ENCODE results near the gene PNP. TPM values are rescaled to one million over a fixed set of nuclear protein-coding genes. Genes with fewer than 3 reads are reported as not detected.

Gene PNP
- total and polyA plus RNA-seq, 2 donors (not counting 3 experiments of a cell fraction or from before 2014, with no cell fraction given) = 245 to 271 TPM

- Histone ChIP-seq H3K27me3 (ENCODE audit: control insufficient read depth in 2 of 2, insufficient read depth in 2 of 2, low read length in 2 of 2) (no peaks in the 10 kb centered on the region), H3K4me1 (ENCODE audit: control insufficient read depth, extremely low read depth, insufficient read depth, low read length) (peaks cover 31% of the 10 kb centered on the region), H3K27ac (ENCODE audit: insufficient read depth, low read depth, low read length) (no peak overlapping the region), H3K4me3 (replicated peaks in 1 of 3; ENCODE audit: insufficient read depth in 1 of 3, low read depth in 1 of 3, low read length in 3 of 3) (no peak overlapping the region), H3K79me2 (ENCODE audit: control insufficient read depth, insufficient read depth, low read length) (peaks cover 43% of the 10 kb centered on the region), H3K9ac (replicated peaks; ENCODE audit: extremely low read depth, insufficient read depth, low read length) (no peak overlapping the region), H4K20me1 (replicated peaks; ENCODE audit: control insufficient read depth, extremely low read depth, insufficient read depth, low read length) (no peaks in the 10 kb centered on the region), H3K4me2 (ENCODE audit: insufficient read depth, low read length) (no peak overlapping the region), H2AFZ (ENCODE audit: low read depth, low read length) (no peak overlapping the region), H3K9me3 (replicated peaks; ENCODE audit: control insufficient read depth, insufficient read depth, low read length) (no peaks in the 10 kb centered on the region), H3K9me1 (replicated peaks; ENCODE audit: control insufficient read depth, extremely low read depth, insufficient read depth, low read length) (no peaks in the 10 kb centered on the region), H3K36me3 (ENCODE audit: control insufficient read depth in 2 of 2, extremely low read depth in 1 of 2, insufficient read depth in 2 of 2, low read length in 2 of 2) (peaks cover 11 to 18% of the 10 kb centered on the region in 2 experiments)
- dilution Hi-C loops (cut with MboI; ENCODE audit: extremely low pct_ligation_motif_present, low sequenced_read_pairs) = no loop called here
- BruUV-seq (replicated peaks) = no TSS peak
- ChIA-PET CTCF (interaction anchor here (1.2 kb wide), 1 partner anchor 42 kb away, joined by 3 read pairs; no protein-coding TSS in a partner anchor), POLR2A (no interaction called here)
- no peak for DNase-seq (ENCODE audit: low read depth, low spot score)
- intact Hi-C loops (cut with micrococcal nuclease) = no loop called here
- no peak for FAIRE-seq
- TF ChIP-seq POLR2AphosphoS5 (IDR thresholded peaks at IDR 0.05; ENCODE audit: insufficient read depth, low read depth, low read length) (peak; percentile 2), JUN (IDR thresholded peaks at IDR 0.05; ENCODE audit: borderline replicate concordance, insufficient read depth, insufficient read length, low read depth) (no peak), EZH2 (IDR thresholded peaks at IDR 0.05; ENCODE audit: borderline replicate concordance, low read depth, low read length, severe bottlenecking) (no peak), GATA2 (IDR thresholded peaks at IDR 0.05; ENCODE audit: insufficient read depth, insufficient read length, low read depth, low read length) (no peak)
These were observed 11.0 kb upstream of the PNP start for GRCh38 chr14:20458031-20458789.
